HG03354 (cell line): Measurements from ENCODE around the gene INPP5B.
"Not testable (repeated sequence)": the region's sequence is repeated elsewhere in the genome, so short reads cannot be mapped to it uniquely, and the experiment has no call there.

Experiments
- ATAC-seq: cut with Tn5 transposase; IDR thresholded peaks from one replicate; pipeline ENCODE4 v1.9.1; 2021; ENCODE audit warnings: mild to moderate bottlenecking; ENCODE audit not compliant: unreplicated experiment, poor library complexity, severe bottlenecking

The INPP5B gene

GRCh38 chr1:37922767-37923550 lies 23.9 kb downstream of the INPP5B start:
- peak; percentile 52 for ATAC-seq

GRCh38 chr1:37919277-37919676 lies 27.6 kb downstream of the INPP5B start:
- ATAC-seq = no peak

- no peak for ATAC-seq
Observed at GRCh38 chr1:37915476-37916093, 31.3 kb downstream of the INPP5B start.

GRCh38 chr1:37914719-37915475 lies 32.0 kb downstream of the INPP5B start:
- ATAC-seq = no peak

GRCh38 chr1:37911478-37911877 lies 35.4 kb downstream of the INPP5B start:
- not testable (repeated sequence) for ATAC-seq

GRCh38 chr1:37910886-37911285 lies 36.0 kb downstream of the INPP5B start:
- not testable (repeated sequence) for ATAC-seq

- ATAC-seq = not testable (repeated sequence)
Observed at GRCh38 chr1:37908531-37908930, 38.3 kb downstream of the INPP5B start.

- not testable (repeated sequence) for ATAC-seq
Observed at GRCh38 chr1:37907416-37908125, 39.3 kb downstream of the INPP5B start.

GRCh38 chr1:37906591-37906990 lies 40.3 kb downstream of the INPP5B start:
- not testable (repeated sequence) for ATAC-seq

- ATAC-seq = no peak
Observed at GRCh38 chr1:37905727-37906126, 41.1 kb downstream of the INPP5B start.

- ATAC-seq = not testable (repeated sequence)
Observed at GRCh38 chr1:37903921-37904320, 42.9 kb downstream of the INPP5B start.

- no peak for ATAC-seq
Observed at GRCh38 chr1:37902983-37903382, 43.9 kb downstream of the INPP5B start.

- ATAC-seq = no peak
Observed at GRCh38 chr1:37901893-37902225, 45.0 kb downstream of the INPP5B start.

GRCh38 chr1:37901191-37901892 lies 45.5 kb downstream of the INPP5B start:
- ATAC-seq = peak; percentile 84

- ATAC-seq = not testable (repeated sequence)
Observed at GRCh38 chr1:37897563-37897962, 49.3 kb downstream of the INPP5B start.

GRCh38 chr1:37893673-37894072 lies 53.2 kb downstream of the INPP5B start:
- no peak for ATAC-seq

GRCh38 chr1:37892151-37893047 lies 54.5 kb downstream of the INPP5B start:
- no peak for ATAC-seq

GRCh38 chr1:37890378-37891014 lies 56.4 kb downstream of the INPP5B start:
- ATAC-seq = no peak
